Measurements from ENCODE around the gene DLX1. TPM values are rescaled to one million over a fixed set of nuclear protein-coding genes. Genes with fewer than 3 reads are reported as not detected.

The DLX1 gene
- total and polyA plus RNA-seq, 2 of the 8 experiments (the other 6 are each of a cell fraction or from before 2014, with no cell fraction given): 0.11 TPM; not detected in 1

DNA sequence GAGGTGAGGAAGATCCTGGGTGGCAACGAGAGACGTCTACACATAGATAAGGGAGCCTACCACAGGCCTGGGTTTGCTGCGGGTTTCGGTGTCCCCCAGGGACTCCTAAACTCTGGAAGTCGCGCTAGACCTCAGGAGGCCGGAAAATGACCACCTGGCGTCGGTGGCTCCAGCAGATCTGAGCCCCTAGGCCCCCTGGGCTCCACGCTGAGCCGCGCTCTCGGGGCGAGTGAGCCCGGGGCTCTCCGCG lies 987 bp upstream of the DLX1 start (continued):
- TF ChIP-seq, protein P1, sequence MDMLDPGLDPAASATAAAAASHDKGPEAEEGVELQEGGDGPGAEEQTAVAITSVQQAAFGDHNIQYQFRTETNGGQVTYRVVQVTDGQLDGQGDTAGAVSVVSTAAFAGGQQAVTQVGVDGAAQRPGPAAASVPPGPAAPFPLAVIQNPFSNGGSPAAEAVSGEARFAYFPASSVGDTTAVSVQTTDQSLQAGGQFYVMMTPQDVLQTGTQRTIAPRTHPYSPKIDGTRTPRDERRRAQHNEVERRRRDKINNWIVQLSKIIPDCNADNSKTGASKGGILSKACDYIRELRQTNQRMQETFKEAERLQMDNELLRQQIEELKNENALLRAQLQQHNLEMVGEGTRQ (IDR thresholded peaks at IDR 0.05; ENCODE audit: low read length): no peak
- TF ChIP-seq CTBP2 (IDR thresholded peaks at IDR 0.05; ENCODE audit: borderline replicate concordance, insufficient read depth, insufficient read length, low read length) (no peak), HDAC6 (IDR thresholded peaks at IDR 0.05; ENCODE audit: low read depth, low read length) (no peak), TBP (IDR thresholded peaks at IDR 0.05; ENCODE audit: low read depth, low read length) (no peak), SUZ12 (IDR thresholded peaks at IDR 0.05; ENCODE audit: low read length) (peak; percentile 45), POLR2A (IDR thresholded peaks at IDR 0.05; ENCODE audit: control extremely low read depth in 1 of 2, low read depth in 2 of 2, low read length in 2 of 2) (no peak), GABPA (IDR thresholded peaks at IDR 0.05; ENCODE audit: borderline replicate concordance, insufficient read depth, low read length) (no peak), SP2 (IDR thresholded peaks at IDR 0.05; ENCODE audit: low read length) (no peak)

All from H1 (cell line).